H1 (cell line): Measurements from ENCODE around the gene ARF6. TPM values are rescaled to one million over a fixed set of nuclear protein-coding genes. Genes with fewer than 3 reads are reported as not detected.

Experiments
- CTCF ChIA-PET: fragments of 300-600 bp; sonication (Branson Sonifier 250); formaldehyde crosslinking; loops from one replicate; lab custom pipeline; 2021; ENCODE audit not compliant: partially characterized antibody; lab: Charles Lee
- POLR2A ChIA-PET: fragments of 300-600 bp; sonication (Branson Sonifier 250); formaldehyde crosslinking; loops from one replicate; lab custom pipeline; 2021; ENCODE audit warnings: inconsistent platforms; ENCODE audit not compliant: partially characterized antibody; lab: Charles Lee
- DNase-seq, 2 experiments: peaks; one replicate each; pipeline versions ENCODE4 v3.0.0 to v3.0.0-alpha.2; 2010 to 2022; ENCODE audit warnings: low spot score in 2 of 2, low read depth in 1 of 2, mixed read lengths in 1 of 2
- FAIRE-seq: peaks from 2 replicates; lab custom pipeline; 2011; peaks lifted over from hg19 to GRCh38; lab: Jason Lieb, UNC
- H2AFZ ChIP-seq: 2 replicates; pipeline ENCODE4 v1.8.1; 2012; ENCODE audit warnings: low read length, inconsistent platforms
- H2AK5ac ChIP-seq: 2 replicates; pipeline ENCODE4 v1.6.1; 2013; ENCODE audit warnings: low read depth, low read length
- H2BK120ac ChIP-seq: replicated peaks from 2 replicates; pipeline ENCODE3; 2013; ENCODE audit warnings: low read depth, low read length, inconsistent platforms
- H2BK12ac ChIP-seq: 2 replicates; pipeline ENCODE4 v1.6.1; 2013; ENCODE audit warnings: low read depth, low read length
- H2BK15ac ChIP-seq: 2 replicates; pipeline ENCODE4 v1.6.1; 2013; ENCODE audit warnings: low read length
- H2BK20ac ChIP-seq: 2 replicates; pipeline ENCODE4 v1.6.1; 2013; ENCODE audit warnings: low read length
- H2BK5ac ChIP-seq: 2 replicates; pipeline ENCODE4 v1.6.1; 2013; ENCODE audit warnings: low read depth, low read length
- H3K14ac ChIP-seq: 2 replicates; pipeline ENCODE4 v1.6.1; 2013; ENCODE audit warnings: inconsistent platforms; ENCODE audit not compliant: insufficient read length
- H3K18ac ChIP-seq: 2 replicates; pipeline ENCODE4 v1.6.1; 2013; ENCODE audit warnings: low read length; ENCODE audit errors: extremely low read depth
- H3K23ac ChIP-seq: 2 replicates; pipeline ENCODE4 v1.6.1; 2013; ENCODE audit warnings: inconsistent platforms; ENCODE audit not compliant: insufficient read length
- H3K23me2 ChIP-seq: 2 replicates; pipeline ENCODE4 v1.6.1; 2013; ENCODE audit warnings: low read depth, low read length
- H3K27ac ChIP-seq: 2 replicates; pipeline ENCODE4 v1.6.1; 2011; ENCODE audit warnings: low read depth, low read length, inconsistent platforms
- H3K27me3 ChIP-seq, 4 experiments: replicated peaks in 1 of 4; 1 replicate in 1 of 4; 2 replicates in 3 of 4; pipeline versions ENCODE4 v1.6.1 to v1.8.1; 2011 to 2013; ENCODE audit warnings: low read length in 3 of 4, mild to moderate bottlenecking in 3 of 4, inconsistent platforms in 2 of 4, mixed read lengths in 2 of 4, moderate library complexity in 1 of 4; ENCODE audit not compliant: control insufficient read depth in 3 of 4, insufficient read depth in 3 of 4; ENCODE audit errors: extremely low read depth in 1 of 4
- H3K36me3 ChIP-seq, 4 experiments: 2 replicates each; pipeline versions ENCODE4 v1.6.1 to v1.8.1; 2011 to 2013; ENCODE audit warnings: mild to moderate bottlenecking in 4 of 4, low read length in 3 of 4, moderate library complexity in 2 of 4, control low read depth in 1 of 4, inconsistent platforms in 1 of 4; ENCODE audit not compliant: insufficient read depth in 4 of 4, control insufficient read depth in 2 of 4
- H3K4ac ChIP-seq: replicated peaks from 2 replicates; pipeline ENCODE3; 2013; ENCODE audit warnings: low read length, low read depth, mixed read lengths, inconsistent platforms; ENCODE audit not compliant: insufficient read length
- H3K4me1 ChIP-seq, 4 experiments: replicated peaks in 1 of 4; 1 replicate in 1 of 4; 2 replicates in 3 of 4; pipeline versions ENCODE4 v1.6.1 to v1.8.1; 2011 to 2013; ENCODE audit warnings: low read length in 3 of 4, inconsistent platforms in 2 of 4, mixed read lengths in 1 of 4; ENCODE audit not compliant: insufficient read depth in 4 of 4, control insufficient read depth in 3 of 4
- H3K4me2 ChIP-seq, 2 experiments: 2 replicates each; pipeline versions ENCODE4 v1.6.1 to v1.8.1; 2011 to 2013; ENCODE audit warnings: low read depth in 2 of 2, low read length in 2 of 2, control low read depth in 1 of 2, inconsistent platforms in 1 of 2, mild to moderate bottlenecking in 1 of 2; ENCODE audit not compliant: insufficient read depth in 1 of 2
- H3K4me3 ChIP-seq, 4 experiments: fragments of 200-600, 300-600 bp in 1 of 4; sonication (generic), shearing (Covaris generic), sonication (Bioruptor Twin) in 1 of 4; 2 replicates each; pipeline versions ENCODE4 v1.5.1 to v1.8.1; 2011 to 2016; ENCODE audit warnings: low read length in 4 of 4, low read depth in 3 of 4, control low read depth in 2 of 4, inconsistent platforms in 2 of 4, mild to moderate bottlenecking in 2 of 4, mixed read lengths in 1 of 4, moderate library complexity in 1 of 4; ENCODE audit not compliant: insufficient read depth in 2 of 4; ENCODE audit errors: extremely low read depth in 1 of 4
- H3K56ac ChIP-seq: replicated peaks from 2 replicates; pipeline ENCODE3; 2013; ENCODE audit warnings: low read depth, mild to moderate bottlenecking, mixed read lengths, low read length, inconsistent platforms; ENCODE audit not compliant: insufficient read length
- H3K79me1 ChIP-seq: 2 replicates; pipeline ENCODE4 v1.6.1; 2013; ENCODE audit warnings: low read depth, low read length, control low read depth
- H3K79me2 ChIP-seq, 2 experiments: 2 replicates each; pipeline versions ENCODE4 v1.6.1 to v1.8.1; 2012 to 2013; ENCODE audit warnings: low read length in 2 of 2, mild to moderate bottlenecking in 2 of 2, inconsistent platforms in 1 of 2; ENCODE audit not compliant: insufficient read depth in 2 of 2, control insufficient read depth in 1 of 2
- H3K9ac ChIP-seq, 4 experiments: replicated peaks in 1 of 4; 1 replicate in 1 of 4; 2 replicates in 3 of 4; pipeline versions ENCODE4 v1.6.1 to v1.8.1; 2011 to 2013; ENCODE audit warnings: low read depth in 3 of 4, low read length in 3 of 4, control low read depth in 2 of 4, mild to moderate bottlenecking in 2 of 4, moderate library complexity in 2 of 4, inconsistent platforms in 1 of 4; ENCODE audit errors: extremely low read depth in 1 of 4
- H3K9me3 ChIP-seq, 2 experiments: 2 replicates each; pipeline versions ENCODE4 v1.6.1 to v1.8.1; 2012 to 2013; ENCODE audit warnings: mild to moderate bottlenecking in 2 of 2, moderate library complexity in 2 of 2, control low read depth in 1 of 2, inconsistent platforms in 1 of 2, low read depth in 1 of 2, low read length in 1 of 2, mixed read lengths in 1 of 2; ENCODE audit not compliant: insufficient read depth in 2 of 2
- H4K20me1 ChIP-seq, 2 experiments: replicated peaks in 1 of 2; 2 replicates each; pipeline versions ENCODE3 to v1.8.1; 2011 to 2013; ENCODE audit warnings: inconsistent platforms in 2 of 2, low read length in 2 of 2, mild to moderate bottlenecking in 1 of 2; ENCODE audit not compliant: insufficient read depth in 2 of 2, control insufficient read depth in 1 of 2
- H4K5ac ChIP-seq: 2 replicates; pipeline ENCODE4 v1.6.1; 2013; ENCODE audit warnings: low read length, low read depth, mixed read lengths, inconsistent platforms; ENCODE audit not compliant: insufficient read length
- H4K8ac ChIP-seq: 2 replicates; pipeline ENCODE4 v1.8.0; 2013; ENCODE audit warnings: mild to moderate bottlenecking, moderate library complexity, low read length, inconsistent platforms; ENCODE audit not compliant: insufficient read depth; ENCODE audit errors: extremely low read depth
- H4K91ac ChIP-seq: replicated peaks from 2 replicates; pipeline ENCODE3; 2013; ENCODE audit warnings: low read length, mixed read lengths, inconsistent platforms; ENCODE audit not compliant: insufficient read length
- JUN ChIP-seq: IDR thresholded peaks from 2 replicates; pipeline ENCODE4 v1.6.1; 2011; ENCODE audit warnings: low read depth, mild to moderate bottlenecking, improper control_type of control experiment, low read length
- KDM1A ChIP-seq: fragments of 200-600, 300-600 bp; sonication (generic); IDR thresholded peaks from 2 replicates; pipeline ENCODE4 v1.7.1; 2016; ENCODE audit warnings: mild to moderate bottlenecking, low read length, borderline replicate concordance
- KDM5A ChIP-seq: fragments of 200-600 bp; IDR thresholded peaks from 2 replicates; pipeline ENCODE4 v1.7.1; 2012; ENCODE audit warnings: mild to moderate bottlenecking, low read length, inconsistent platforms, mixed read lengths
- MAFK ChIP-seq: IDR thresholded peaks from 2 replicates; pipeline ENCODE4 v1.6.1; 2012; ENCODE audit warnings: low read depth, mild to moderate bottlenecking, improper control_type of control experiment, low read length
- PHF8 ChIP-seq: fragments of 200-600 bp; sonication (generic); conservative IDR thresholded peaks from 2 replicates; pipeline ENCODE4 v1.7.1; 2012; ENCODE audit warnings: low read depth, mild to moderate bottlenecking, inconsistent platforms, low read length, moderate library complexity
- POU5F1 ChIP-seq: IDR thresholded peaks from 2 replicates; pipeline ENCODE4 v1.6.1; 2011; ENCODE audit warnings: low read depth, mild to moderate bottlenecking, low read length, moderate library complexity
- SAP30 ChIP-seq: fragments of 300-600 bp; sonication (generic); IDR thresholded peaks from 2 replicates; pipeline ENCODE4 v1.7.1; 2012; ENCODE audit warnings: low read length, moderate library complexity, mild to moderate bottlenecking, inconsistent platforms; ENCODE audit not compliant: insufficient read depth, insufficient replicate concordance
- TAF7 ChIP-seq: optimal IDR thresholded peaks from 2 replicates; pipeline ENCODE3; 2011; ENCODE audit warnings: low read depth, mild to moderate bottlenecking, inconsistent platforms, low read length, moderate library complexity, borderline replicate concordance
- WGBS, 2 experiments: shearing (Covaris generic) in 1 of 2; methylation state at CpG; one replicate each; pipeline versions ENCODE4 v1.1.6 to v1.1.7; 2013 to 2015; ENCODE audit warnings: low lambda C conversion rate in 2 of 2, mixed read lengths in 2 of 2, inconsistent platforms in 1 of 2, low coverage in 1 of 2, missing lambda C conversion rate in 1 of 2; ENCODE audit not compliant: insufficient replicate concordance in 2 of 2, insufficient coverage in 1 of 2, insufficient read length in 1 of 2; ENCODE audit errors: extremely low coverage in 1 of 2, missing lambda C conversion rate in 1 of 2; 5-methylcytosine and 5-hydroxymethylcytosine counted together
- polyA plus RNA-seq, 7 experiments: library from polyadenylated mRNA; depleted of rRNA in 3 of 7; stranded (reverse) in 5 of 7; unstranded in 2 of 7; fragments of >200 nt in 5 of 7; fragments of 200-250 nt in 2 of 7; gene quantifications; 1 replicate in 5 of 7; 2 replicates in 1 of 7; 4 replicates in 1 of 7; pipeline versions ENCODE4 v1.2.1 to v1.2.3, GENCODE V29; 2011 to 2013; ENCODE audit warnings: missing spikeins in 2 of 7, mixed read lengths in 2 of 7
- total RNA-seq: library from RNA; stranded (reverse); fragmentation: NEBNext Ultra II Directional; extraction: Animal tissue kit (Norgen Biotek cat#: 25700); gene quantifications from 2 replicates; pipeline ENCODE4 v1.2.1, GENCODE V29; 2021
- TF ChIP-seq, protein P1 (sequence below): IDR thresholded peaks from 2 replicates; pipeline ENCODE4 v1.6.1; 2012; ENCODE audit warnings: low read length, inconsistent platforms
- TF ChIP-seq, protein P2 (sequence below): IDR thresholded peaks from 2 replicates; pipeline ENCODE4 v1.6.1; 2011; ENCODE audit warnings: low read depth, mild to moderate bottlenecking, low read length; ENCODE audit not compliant: insufficient read depth
- TF ChIP-seq, protein P3 (sequence below): IDR thresholded peaks from 2 replicates; pipeline ENCODE4 v1.6.1; 2012; ENCODE audit warnings: inconsistent platforms

The ARF6 gene
- total and polyA plus RNA-seq, 2 of the 8 experiments (the other 6 are each of a cell fraction or from before 2014, with no cell fraction given), result 17.2 to 56.7 TPM

DNA sequence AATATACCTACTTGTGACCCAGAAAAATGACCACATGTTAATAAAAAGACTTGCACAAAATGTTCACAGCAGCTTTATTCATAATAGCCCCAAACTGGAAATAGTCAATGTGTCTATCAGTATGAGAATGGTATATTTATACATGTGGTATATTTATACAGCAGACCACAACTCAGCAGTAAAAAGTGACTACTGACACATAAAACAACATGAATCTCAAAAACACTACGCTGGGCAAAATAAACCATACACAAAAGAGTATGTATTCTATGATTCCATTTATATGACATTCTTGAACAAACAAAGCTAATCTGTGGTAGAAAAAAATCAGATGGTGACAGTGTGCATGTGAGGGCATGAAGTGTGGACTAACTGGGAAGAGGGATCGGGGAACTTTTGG lies 35.1 kb downstream of the ARF6 start:
- FAIRE-seq, result no peak
- Histone ChIP-seq H3K9me3 (no peaks in the 10 kb centered on the region), H4K91ac (no peak overlapping the region), H3K23ac (no peak overlapping the region), H3K18ac (no peak overlapping the region), H4K8ac (no peak overlapping the region), H3K4me3 (no peak overlapping the region), H3K4me2 (no peak overlapping the region), H3K79me2 (no peaks in the 10 kb centered on the region), H3K9ac (no peak overlapping the region), H2BK5ac (no peak overlapping the region), H3K56ac (no peak overlapping the region), H3K23me2 (0 out of 2 replicates have a peak, but pooled peaks cover 1% of the 10 kb centered on the region), H2BK12ac (no peak overlapping the region), H4K5ac (no peak overlapping the region), H2AK5ac (no peak overlapping the region), H2BK20ac (no peak overlapping the region), H3K79me1 (no peaks in the 10 kb centered on the region), H3K36me3 (no peaks in the 10 kb centered on the region), H3K4me1 (no peaks in the 10 kb centered on the region), H2BK120ac (no peak overlapping the region), H2BK15ac (no peak overlapping the region), H3K14ac (no peak overlapping the region), H2AFZ (no peak overlapping the region), H3K4ac (no peak overlapping the region), H3K27me3 (no peaks in the 10 kb centered on the region), H3K27ac (no peak overlapping the region), H4K20me1 (no peaks in the 10 kb centered on the region)
- WGBS, 2 experiments, result 96% methylated on average over 2 of the region's 2 CpGs; no CpG with 5 or more reads in 1 of the 2 experiments
- ChIA-PET CTCF (interaction anchor here (1.5 kb wide), 1 partner anchor 58 kb away, joined by 3 read pairs; no protein-coding TSS in a partner anchor), POLR2A (no interaction called here)
- DNase-seq, result no peak
- TF ChIP-seq KDM1A (no peak), MAFK (no peak), KDM5A (no peak), POU5F1 (no peak), SAP30 (no peak), TAF7 (no peak), JUN (no peak), PHF8 (no peak)
- TF ChIP-seq, protein P1, sequence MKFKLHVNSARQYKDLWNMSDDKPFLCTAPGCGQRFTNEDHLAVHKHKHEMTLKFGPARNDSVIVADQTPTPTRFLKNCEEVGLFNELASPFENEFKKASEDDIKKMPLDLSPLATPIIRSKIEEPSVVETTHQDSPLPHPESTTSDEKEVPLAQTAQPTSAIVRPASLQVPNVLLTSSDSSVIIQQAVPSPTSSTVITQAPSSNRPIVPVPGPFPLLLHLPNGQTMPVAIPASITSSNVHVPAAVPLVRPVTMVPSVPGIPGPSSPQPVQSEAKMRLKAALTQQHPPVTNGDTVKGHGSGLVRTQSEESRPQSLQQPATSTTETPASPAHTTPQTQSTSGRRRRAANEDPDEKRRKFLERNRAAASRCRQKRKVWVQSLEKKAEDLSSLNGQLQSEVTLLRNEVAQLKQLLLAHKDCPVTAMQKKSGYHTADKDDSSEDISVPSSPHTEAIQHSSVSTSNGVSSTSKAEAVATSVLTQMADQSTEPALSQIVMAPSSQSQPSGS, result no peak
- TF ChIP-seq, protein P2, sequence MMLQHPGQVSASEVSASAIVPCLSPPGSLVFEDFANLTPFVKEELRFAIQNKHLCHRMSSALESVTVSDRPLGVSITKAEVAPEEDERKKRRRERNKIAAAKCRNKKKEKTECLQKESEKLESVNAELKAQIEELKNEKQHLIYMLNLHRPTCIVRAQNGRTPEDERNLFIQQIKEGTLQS, result no peak
- TF ChIP-seq, protein P3, sequence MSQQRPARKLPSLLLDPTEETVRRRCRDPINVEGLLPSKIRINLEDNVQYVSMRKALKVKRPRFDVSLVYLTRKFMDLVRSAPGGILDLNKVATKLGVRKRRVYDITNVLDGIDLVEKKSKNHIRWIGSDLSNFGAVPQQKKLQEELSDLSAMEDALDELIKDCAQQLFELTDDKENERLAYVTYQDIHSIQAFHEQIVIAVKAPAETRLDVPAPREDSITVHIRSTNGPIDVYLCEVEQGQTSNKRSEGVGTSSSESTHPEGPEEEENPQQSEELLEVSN, result no peak
